Gastroesophageal sphincter (tissue), 3 donors: ENCODE results near the gene CALHM5.

ENCODE experiments used
- EP300 ChIP-seq: sonication (generic); formaldehyde crosslinking; IDR thresholded peaks from one replicate; pipeline ENCODE4 v1.6.1; 2017; ENCODE audit warnings: antibody characterized with exemption, mild to moderate bottlenecking
- POLR2AphosphoS5 ChIP-seq: sonication (generic); formaldehyde crosslinking; IDR thresholded peaks from one replicate; pipeline ENCODE4 v1.6.1; 2017; ENCODE audit warnings: antibody characterized with exemption
- TF ChIP-seq, protein P1 (sequence below), 4 experiments: fragments of 200-600 bp in 2 of 4; fragments of 450-650 bp in 2 of 4; sonication (generic) in 1 of 4; IDR thresholded peaks; one replicate each; pipeline ENCODE4 v1.5.1; 2017 to 2019; ENCODE audit warnings: antibody characterized with exemption in 4 of 4, mild to moderate bottlenecking in 2 of 4, moderate library complexity in 2 of 4

DNA sequence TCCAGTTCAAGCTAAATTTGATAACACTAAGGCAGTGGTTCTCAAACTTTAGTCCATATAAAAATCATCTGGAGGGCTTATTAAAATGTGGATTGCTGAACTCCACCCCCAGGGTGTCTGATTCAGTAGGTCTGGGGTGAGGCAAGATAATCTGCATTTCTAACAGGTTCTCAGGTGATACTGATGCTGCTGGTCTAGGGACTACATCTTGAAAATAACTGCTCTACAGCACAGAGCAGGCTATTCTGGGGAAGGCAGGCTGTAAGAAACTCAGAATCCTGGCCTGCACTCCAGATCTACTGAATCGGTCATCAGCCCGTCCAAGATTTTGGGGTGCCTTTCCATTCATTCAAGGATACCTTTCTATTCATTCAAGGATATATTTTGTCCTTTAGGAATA, 11.5 kb downstream of the CALHM5 start:
- TF ChIP-seq, protein P1, sequence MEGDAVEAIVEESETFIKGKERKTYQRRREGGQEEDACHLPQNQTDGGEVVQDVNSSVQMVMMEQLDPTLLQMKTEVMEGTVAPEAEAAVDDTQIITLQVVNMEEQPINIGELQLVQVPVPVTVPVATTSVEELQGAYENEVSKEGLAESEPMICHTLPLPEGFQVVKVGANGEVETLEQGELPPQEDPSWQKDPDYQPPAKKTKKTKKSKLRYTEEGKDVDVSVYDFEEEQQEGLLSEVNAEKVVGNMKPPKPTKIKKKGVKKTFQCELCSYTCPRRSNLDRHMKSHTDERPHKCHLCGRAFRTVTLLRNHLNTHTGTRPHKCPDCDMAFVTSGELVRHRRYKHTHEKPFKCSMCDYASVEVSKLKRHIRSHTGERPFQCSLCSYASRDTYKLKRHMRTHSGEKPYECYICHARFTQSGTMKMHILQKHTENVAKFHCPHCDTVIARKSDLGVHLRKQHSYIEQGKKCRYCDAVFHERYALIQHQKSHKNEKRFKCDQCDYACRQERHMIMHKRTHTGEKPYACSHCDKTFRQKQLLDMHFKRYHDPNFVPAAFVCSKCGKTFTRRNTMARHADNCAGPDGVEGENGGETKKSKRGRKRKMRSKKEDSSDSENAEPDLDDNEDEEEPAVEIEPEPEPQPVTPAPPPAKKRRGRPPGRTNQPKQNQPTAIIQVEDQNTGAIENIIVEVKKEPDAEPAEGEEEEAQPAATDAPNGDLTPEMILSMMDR (IDR thresholded peaks at IDR 0.05) = no peak
- TF ChIP-seq POLR2AphosphoS5 (no peak), EP300 (no peak)
